HG03039 (cell line): ENCODE results near the gene CRYM.
"Not testable (repeated sequence)": the region's sequence is repeated elsewhere in the genome, so short reads cannot be mapped to it uniquely, and the experiment has no call there.

Experiments
- ATAC-seq: cut with Tn5 transposase; IDR thresholded peaks from one replicate; pipeline ENCODE4 v1.9.1; 2021; ENCODE audit warnings: mild to moderate bottlenecking, moderate library complexity; ENCODE audit not compliant: unreplicated experiment

Gene CRYM

DNA sequence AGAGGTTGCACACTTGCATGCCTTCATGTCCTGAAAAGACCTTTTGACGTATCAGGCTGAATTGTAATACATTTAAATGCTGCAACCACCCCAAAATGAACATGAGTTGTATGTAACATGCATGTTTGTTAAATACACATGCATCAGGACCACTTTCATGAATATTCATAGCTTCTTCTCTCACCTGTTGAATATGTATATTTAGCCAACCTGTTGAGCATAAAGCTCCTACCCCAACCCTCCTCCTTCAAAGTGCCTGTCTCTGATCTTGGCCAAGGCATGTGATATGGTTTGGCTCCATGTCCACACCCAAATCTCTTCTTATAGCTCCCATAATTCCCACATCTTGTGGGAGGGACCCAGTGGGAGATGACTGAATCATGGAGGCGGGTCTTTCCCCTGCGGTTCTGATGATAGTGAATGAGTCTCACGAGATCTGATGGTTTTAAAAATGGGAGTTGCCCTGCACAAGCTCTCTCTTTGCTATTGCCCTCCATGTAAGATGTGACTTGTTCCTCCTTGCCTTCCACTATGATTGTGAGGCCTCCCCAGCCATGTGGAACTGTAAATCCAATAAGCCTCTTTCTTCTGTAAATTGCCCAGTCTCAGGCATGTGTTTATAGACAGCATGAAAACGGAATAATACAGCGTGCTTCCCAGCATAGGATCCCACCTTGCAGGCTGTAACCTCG is 3.8 kb upstream of the CRYM start:
- no peak for ATAC-seq

DNA sequence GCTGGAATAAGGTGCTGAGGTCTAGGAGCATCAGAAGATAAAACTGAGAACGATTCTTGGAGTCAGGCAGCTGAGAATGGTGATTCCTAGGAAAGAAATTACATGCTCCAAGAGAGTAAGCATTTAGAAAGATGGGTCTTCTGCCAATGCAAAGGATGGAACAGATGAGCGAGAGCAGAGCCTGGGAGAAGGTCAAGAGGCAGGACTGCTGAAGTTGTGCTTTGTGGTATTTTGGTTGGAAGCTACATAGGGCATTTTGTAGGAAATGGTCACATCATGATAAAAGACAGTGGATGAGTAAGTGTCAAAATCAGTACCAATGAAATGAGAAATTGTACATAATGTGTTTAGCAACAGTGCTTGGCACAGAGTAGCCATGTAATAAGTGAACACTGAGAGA is 1.4 kb upstream of the CRYM start:
- ATAC-seq, result no peak

DNA sequence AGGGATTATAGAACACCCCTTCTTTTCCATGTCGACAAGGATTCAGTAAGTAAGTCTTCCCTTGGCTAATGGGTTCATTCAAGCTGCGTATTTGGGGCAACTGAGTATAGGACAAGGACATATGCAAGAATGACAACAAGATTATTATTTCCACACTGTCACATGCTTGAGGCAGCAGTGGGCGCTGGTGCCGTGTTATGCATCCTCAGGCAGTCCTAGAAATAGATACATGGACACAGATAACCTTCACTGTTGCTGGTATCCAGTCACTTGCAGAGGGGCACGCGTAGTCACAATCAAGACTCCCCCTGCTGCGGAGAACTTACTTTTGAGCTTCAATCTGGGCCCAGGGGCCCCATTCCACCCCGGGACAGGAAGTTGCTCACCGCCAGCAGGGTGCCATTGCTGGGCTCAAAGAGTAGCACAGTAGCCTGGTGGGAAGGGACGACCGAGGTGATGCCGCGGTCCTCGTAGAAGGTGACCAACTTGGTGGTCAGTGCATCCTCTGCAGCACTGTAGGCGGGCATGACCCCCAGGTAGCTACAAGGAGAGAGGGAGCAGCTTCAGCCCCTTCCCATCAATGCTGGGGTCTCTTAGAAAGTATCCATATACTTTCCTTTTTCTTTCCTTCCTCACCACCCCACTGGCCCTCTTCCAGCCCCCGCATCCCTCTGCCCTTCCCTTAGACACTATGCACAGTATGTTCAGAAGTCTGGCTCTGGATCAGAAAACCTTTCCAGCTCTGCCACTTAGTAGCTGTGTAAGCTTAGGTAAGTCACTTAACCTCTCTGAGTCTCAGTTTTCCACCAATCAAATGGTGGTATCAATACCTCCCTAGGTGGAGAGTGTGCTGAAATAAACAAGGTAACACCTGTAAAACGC is 804 bp downstream of the CRYM start:
- ATAC-seq, result no peak

DNA sequence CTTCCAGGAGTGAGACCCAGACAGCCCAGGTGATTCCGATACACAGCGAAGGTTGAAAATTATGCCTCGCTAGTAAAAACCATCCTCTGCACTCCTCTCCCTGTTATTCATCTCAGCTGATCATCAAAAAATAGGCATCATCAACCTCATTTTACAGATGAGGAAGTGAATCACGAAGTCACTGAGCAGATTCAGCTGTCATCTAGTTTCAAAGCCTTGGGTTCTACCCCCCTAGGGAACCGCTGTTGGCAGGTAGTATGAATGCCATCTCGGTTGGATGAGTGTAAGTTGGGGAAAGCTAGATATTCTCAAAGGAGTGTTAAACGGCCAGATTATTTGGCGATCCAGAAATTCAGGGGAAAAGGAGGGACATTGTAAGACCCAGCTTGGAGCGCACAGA is 2.0 kb downstream of the CRYM start:
- ATAC-seq, result no peak

DNA sequence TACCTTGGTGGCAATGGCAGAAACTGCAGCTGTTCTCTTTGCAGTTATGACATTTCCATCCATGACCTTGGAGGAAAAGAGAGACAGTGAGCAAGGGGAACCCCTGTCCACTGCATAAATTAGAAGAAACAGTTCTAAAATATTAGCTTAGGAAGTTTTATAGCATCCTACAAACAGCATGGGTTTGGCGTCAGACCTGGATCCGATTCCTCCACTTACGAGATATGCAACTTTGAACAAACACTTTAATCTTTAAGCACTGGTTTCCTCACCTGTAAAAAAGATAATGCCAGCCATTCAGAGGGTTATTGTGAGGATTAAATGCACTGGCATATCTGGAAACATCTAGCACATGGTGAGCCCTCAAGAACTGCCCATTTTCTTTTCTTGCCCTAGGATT is 2.6 kb downstream of the CRYM start:
- ATAC-seq, result no peak

DNA sequence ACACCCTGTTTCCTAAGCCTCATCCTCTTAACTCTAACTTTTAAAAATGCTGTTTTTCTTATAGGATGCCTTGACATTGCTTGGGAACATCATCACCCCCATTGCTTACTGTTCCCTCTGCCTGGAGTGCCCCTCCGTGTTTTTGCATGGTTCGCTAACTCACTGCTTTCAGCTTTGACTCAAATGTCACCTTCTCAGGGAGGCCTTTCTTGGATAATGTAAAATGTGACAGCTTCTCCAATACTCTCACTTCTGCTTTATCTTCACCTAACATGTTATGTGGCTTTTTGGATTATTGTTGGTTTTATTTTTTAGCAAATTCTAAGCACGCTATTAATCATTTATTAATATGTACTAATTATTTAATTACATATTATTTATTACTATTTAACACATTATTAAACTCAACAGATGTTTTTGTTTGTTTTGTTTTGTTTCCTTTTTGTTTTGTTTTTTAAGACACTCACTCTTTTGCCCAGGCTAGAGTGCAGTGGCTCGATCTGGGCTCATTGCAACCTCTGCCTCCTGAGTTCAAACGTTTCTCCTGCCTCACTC is 3.8 kb downstream of the CRYM start:
- ATAC-seq, result no peak

DNA sequence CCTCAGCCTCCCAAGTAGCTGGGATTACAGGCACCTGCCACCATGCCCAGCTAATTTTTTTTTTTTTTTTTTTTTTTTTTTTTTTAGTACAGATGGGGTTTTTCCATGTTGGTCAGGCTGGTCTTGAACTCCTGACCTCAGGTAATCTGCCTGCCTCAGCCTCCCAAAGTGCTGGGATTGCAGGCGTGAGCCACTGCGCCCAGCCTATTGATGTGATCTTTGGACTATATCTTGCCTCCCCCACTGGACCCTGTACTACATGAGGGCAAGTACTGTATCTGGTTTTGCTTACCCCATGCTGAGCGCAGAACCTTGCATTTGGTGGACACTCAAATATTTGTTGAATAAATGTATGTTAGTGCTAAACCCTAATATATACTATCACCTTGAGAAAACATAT is 5.3 kb downstream of the CRYM start:
- ATAC-seq, result not testable (repeated sequence)

DNA sequence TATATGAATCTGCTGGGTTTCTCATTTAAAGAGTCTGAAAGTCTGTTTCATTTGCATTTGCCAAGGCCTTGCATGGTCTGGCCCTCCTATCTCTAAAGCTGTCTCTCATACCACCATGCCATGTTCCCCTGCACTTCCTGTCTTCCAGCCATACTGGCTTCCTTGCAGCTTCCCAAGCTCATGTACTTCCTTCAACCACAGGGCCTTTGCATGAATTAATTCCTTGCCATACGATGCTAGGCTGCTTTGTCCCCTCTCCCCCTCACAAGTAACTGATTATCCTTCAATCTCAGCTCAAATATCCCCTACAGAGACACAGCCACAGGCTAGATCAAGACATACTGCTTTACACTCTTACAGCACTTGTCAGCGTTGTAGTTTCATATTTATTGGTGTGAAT is 5.8 kb downstream of the CRYM start:
- no peak for ATAC-seq

DNA sequence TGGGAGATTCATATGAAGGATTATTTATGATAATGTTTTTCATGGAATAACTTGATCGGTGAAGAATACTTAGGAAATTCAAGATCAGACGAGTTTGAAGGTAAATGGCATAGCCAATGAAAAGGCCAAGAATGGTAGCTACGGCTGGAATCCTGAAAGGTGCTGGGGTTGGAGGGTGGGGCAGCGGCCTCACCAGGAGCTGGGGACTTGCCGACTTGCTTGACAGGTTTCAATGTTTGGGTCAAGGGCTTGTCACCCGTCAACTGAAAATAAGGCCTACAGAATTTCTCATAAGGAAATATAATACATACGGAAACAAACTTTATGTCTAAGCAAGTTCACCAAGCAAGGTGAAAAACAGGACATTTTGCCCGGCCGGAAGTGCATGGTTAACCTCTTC is 9.9 kb downstream of the CRYM start:
- no peak for ATAC-seq

DNA sequence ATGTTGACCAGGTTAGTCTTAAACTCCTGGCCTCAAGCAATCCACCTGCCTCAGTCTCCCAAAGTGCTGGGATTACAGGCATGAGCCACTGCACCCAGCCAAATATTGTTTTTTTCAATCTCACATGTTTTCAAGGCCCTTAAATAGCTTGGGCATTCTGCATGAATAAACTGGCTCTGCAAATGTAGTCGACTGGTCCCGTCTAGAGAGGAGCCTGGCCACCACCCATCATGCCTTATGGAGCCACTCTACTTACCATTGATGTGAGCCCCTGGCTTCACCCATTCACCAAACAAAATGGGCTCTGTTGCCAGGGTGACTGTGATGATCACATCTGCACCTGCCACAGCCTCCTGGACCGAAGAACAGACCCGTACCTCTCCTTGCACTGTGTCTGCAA is 10.8 kb downstream of the CRYM start:
- ATAC-seq, result no peak

DNA sequence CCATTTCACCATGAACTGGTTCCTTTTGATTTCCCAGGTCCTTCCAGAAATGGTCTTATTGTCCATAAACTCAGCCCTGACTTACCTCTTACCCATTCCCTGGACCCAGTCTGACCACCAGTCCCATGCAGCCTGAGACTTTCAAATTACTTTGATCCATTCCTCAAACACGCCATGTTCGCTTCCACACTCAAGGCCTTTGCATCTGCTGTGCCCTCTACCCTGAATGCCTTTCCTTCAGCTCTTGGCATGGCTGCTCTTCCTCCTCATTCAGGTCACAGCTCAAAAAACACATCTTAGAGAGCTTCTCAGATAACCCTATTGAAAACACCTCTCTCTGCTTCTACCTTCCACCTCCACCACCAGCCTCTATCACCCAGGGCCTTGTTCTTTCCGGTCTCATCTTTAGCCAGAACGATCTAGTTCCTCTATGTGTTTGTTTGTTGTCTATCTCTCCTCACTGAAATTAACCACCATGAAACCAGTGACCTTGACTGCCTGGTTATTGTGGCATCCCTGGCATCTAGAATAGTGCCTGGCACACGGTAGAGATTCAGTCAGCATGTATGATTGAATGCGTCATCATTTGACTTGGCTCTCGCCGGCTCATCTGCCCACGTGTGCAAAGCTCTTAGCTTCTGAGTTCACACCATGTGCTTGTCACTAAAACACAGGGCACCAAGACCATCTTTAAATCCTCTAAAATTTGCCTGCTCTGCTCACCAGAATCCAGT is 12.8 kb downstream of the CRYM start:
- ATAC-seq, result no peak

DNA sequence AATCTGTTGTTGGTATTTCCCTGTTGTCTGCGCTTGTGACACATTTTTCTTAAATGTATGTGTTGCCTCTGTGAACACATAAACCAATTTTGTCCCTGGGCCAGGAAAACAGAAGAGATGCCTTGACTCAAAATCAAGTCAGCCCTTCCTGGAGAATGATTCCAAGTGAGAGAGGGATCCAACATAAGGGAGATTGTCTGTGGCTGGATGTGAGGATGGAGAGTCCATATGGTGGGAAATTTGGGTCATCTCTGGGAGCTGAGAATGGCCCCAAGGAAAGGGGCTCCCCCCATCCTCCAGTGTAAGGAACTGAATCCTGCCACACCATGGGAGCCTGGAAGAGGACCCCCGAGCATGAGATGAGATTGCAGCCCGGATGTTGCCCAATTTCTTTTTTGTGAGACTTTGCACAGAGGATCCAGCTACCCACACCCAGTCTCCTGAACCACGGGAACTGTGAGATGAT is 13.5 kb downstream of the CRYM start:
- ATAC-seq, result no peak

DNA sequence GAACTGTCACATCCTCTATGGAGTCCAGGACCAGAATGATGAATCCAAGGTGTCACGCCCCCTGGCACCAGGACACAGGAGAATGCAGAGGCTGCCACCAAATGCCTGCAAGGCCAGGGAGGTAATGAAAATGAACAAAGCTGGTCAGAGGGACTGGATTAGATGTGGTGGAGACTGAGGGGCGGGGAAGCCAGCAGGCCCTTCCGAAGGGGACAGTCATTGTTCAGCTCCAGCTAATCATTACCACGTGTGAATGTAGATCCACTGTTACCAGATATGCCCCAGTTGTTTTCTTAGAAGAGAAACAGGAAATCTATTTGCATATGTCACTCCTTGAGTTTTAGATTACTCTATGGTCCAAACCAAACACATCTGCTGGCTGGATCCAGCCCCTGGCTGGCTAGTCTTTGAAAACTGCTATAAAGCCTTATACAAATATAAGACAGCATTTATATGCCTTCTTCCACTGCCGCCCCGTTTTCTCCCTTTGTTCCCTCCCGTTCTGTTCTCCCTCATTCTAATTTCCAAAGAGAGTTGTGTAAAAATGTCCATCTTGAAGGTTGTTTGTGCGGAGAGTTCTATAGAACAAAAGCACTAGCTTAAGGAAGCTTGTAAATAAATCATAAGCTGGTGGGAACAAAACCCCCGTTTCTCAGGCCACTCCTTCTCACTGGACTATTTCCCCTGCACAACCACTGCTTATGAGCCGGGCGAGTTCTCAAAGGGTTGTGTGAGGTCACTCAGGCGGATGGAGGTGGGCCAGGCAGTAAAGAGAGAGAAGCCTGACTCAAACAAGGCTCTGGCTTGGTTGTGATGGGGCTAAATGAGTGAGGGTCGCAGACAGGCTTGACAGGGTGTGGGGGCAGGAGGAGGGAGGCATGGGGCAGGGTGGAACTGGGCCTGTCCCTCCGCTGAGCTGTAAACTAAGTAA is 14.2 kb downstream of the CRYM start:
- ATAC-seq, result no peak

DNA sequence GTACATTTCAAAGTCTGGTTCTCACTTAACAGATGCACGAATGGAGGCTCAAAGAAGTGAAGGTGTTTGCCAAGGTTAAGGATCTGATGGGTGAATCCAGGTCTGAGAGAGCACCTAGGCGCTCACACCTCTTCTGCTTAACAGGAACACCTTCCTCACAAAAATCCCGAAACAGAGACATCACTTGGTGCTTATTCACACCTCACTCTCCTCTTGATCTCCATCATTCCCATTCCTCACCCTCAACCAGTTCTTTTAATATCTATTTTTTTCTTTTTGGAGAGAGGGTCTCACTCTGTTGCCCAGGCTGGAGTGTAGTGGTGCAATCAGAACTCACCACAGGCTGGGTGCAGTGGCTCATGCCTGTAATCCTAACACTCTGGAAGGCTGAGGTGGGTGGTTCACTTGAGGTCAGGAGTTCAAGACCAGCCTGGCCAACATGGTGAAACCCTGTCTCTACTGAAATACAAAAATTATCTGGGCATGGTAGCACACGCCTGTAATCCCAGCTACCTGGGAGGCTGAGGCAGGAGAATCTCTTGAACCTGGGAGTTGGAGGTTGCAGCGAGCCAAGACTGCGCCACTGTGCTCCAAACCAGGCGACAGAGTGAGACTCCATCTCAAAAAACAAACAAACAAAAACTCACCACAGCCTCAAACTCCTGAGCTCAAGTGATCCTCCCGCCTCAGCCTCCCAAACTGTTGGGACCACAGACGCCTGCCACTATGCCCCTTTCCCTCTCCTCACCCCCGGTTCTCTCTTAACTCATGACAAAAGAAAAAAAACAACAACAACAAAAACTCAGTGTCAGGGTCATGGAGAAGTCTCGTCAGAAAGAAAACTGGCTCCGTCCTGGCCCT is 15.1 kb downstream of the CRYM start:
- ATAC-seq, result no peak

DNA sequence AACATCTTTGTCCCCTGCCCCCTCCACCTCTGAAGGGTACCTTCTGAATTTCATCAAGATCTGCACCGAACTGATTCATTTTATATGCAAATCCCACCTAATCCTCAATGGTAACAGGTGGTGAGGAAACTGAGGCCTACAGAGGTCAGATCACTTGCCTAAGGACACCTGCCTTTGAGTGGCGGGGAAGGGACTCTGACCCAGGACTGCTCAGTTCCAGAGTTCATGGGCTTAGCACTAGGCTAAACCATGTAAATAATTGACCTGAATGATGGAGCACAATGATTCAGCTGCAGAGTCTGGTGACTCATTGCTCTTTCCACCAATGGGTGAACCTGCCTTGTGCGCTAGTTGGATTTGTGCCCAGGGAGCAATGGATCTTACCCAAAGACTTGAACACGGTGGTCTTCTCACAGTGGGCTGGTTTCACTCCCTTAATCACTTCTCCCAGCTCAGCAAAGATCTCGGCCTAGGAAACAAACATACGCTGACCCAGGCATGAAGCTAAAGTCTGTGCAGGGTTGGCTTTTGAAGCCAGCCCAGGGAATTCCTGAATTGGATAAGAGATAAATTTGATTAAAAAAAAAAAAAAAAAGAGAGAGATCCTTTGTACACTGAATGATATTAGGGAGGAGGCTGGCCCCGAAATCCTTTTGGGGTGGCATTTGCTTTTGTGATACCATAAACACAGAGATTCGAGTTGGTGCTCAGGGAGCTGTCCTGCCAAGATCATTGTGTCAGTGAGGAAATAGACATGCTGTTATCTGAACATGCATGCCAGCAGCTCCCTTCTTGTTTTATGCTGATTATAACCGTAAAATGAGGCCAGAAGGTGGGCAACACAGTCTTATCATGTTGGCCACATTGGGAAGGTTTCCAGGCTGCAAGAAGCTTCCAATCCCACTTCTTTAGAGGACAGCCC is 17.0 kb downstream of the CRYM start:
- ATAC-seq, result no peak

DNA sequence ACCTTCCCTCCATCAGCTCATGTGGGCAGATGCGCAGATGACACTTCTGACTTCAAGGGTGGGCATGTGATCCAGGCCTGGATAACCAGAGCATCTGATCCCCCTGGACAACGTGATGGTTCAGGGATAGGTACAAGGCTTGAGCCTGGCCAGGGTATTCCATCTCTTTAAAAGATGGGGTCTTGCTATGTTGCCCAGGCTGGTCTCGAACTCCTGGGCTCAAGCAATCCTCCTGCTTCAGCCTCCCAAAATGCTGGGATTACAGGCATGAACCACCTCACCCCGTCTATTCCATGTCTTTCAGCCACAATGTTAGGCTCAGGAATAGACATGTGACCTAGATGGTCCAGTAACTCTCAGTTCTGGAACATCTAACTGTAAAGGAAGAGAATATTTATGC is 20.8 kb downstream of the CRYM start:
- ATAC-seq, result no peak

DNA sequence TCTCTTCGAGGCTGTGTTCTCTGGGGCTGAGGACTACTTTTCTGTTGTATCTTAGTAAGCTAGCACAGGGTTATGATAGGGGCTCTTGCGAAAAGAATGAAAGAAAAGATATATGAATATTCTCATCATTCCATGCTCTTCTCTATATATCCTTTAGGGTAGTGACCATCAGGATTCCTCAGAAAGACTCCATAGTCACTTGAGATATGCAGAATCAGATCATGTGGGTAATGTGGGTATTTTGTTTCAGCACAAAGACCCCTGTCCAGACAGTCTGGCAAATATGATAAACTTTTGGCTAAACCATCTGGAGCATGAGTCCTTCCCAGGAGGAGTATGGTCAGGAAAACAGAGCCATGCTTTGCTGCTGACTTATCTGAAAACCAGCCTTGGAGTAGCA is 21.5 kb downstream of the CRYM start:
- ATAC-seq, result no peak

DNA sequence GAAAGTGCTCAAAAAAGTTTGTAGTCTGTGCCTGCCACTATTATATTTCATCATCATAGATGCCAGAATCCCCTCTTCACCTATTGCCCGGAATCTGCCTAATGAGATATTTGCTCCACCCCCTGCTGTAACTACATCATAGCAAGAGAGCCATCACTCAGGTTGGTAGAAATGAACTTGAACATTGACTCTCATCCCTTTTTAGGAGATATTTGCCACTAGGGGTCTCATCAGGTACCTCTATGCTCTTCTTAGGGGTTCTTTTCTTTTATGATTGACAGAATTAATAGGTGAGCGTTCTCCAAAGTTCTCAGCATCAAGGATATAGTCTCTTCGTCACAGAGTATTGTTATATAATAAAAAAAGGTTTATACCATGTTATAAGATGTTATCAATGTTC is 24.6 kb downstream of the CRYM start:
- ATAC-seq, result no peak
